Renal cortex interstitium (tissue), 11 donors: ENCODE measurements around the gene SLC2A14. TPM values are rescaled to one million over a fixed set of nuclear protein-coding genes. Genes with fewer than 3 reads are reported as not detected.
"Not testable (repeated sequence)": the region's sequence is repeated elsewhere in the genome, so short reads cannot be mapped to it uniquely, and the experiment has no call there.

Experiments
- DNase-seq, 11 donors: peaks; one replicate each; pipeline ENCODE4 v3.0.0-alpha.2; 2013; ENCODE audit warnings: low read depth in 9 of 11, low spot score in 4 of 11; ENCODE audit errors: extremely low read depth in 1 of 11
- polyA plus RNA-seq, 3 donors: library from polyadenylated mRNA; unstranded; fragments of 120-200 nt; gene quantifications; one replicate each; pipeline ENCODE4 v1.2.1, GENCODE V29; 2013; ENCODE audit not compliant: insufficient read length in 3 of 3

The SLC2A14 gene
- polyA plus RNA-seq, 3 donors, result 0.29 to 0.73 (median 0.46) TPM

DNA sequence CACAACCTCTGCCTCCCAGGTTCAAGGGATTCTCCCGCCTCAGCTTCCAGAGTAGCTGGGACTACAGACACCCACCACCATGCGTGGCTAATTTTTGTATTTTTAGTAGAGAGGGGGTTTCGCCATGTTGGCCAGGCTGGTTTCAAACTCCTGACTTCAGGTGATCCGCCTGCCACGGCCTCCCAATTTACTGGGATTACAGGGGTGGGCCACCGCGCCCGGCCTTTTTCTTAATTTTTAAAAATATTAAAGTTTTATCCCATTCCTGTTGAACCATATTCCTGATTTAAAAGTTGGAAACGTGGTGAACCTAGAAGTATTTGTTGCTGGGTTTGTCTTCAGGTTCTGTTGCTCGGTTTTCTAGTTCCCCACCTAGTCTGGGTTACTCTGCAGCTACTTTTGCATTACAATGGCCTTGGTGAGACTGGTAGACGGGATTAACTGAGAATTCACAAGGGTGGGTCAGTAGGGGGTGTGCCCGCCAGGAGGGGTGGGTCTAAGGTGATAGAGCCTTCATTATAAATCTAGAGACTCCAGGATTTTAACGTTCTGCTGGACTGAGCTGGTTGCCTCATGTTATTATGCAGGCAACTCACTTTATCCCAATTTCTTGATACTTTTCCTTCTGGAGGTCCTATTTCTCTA lies 83.7 kb downstream of the SLC2A14 start, which contains the start of gene NANOG:
Gene NANOG (plus strand): TSS at position 519 of the 645 bp plus-strand sequence. CDS start 213 bp downstream, outside the sequence.
- not testable (repeated sequence) for DNase-seq

DNA sequence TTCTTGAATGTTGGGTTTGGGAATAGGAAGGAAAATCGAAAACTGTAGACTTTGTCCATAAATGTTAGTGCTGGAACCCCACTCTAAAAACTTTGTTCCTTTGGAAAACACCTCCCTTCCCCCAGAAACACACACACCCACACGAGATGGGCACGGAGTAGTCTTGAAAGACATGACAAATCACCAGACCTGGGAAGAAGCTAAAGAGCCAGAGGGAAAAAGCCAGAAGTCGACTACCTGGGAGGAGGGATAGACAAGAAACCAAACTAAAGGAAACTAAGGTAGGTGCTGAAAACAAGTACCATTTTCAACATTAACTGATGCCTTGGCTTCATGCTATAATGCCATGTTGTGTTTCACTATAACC lies 84.4 kb downstream of the SLC2A14 start:
- DNase-seq, result no peak

GRCh38 chr12:7787574-7788293 lies 85.0 kb downstream of the SLC2A14 start:
- no peak for DNase-seq

DNA sequence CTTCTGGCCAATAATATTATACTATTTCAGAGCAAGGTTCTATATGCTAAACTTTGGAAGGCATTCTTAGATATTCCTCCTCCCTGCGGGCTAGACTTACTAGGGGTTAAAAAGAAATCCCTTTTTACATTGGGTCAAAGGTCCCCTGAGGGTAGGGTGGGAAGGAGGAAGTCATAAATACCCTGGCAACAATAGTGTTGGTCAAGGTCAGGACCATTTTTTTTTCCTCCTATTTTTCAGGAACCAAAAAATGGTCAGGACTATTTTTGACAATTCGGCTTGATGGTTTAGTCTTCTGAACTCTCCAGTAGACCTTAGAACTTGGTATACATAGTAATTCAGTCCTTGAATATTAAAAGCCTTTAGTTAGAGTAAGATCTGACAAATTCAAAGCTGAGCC lies 88.0 kb downstream of the SLC2A14 start:
- no peak for DNase-seq

DNA sequence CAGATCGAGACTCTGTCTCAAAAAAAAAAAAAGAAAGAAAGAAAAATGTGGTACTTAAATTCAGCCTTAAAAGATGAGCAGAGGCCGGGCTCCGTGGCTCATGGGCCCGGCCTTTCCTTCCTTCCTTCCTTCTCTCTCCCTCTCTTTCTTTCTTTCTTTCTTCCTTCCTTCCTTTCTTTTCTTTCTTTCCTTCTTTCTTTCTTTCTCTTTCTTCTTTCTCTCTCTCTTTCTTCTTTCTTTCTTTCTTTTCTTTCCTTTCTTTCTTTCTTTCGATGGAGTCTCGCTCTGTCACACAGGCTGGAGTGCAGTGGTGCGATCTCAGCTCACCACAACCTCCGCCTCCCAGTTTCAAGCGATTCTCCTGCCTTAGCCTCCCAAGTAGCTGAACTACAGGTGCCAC lies 89.3 kb downstream of the SLC2A14 start:
- not testable (repeated sequence) for DNase-seq

- no peak for DNase-seq
Observed at GRCh38 chr12:7782055-7782454, 90.7 kb downstream of the SLC2A14 start.

GRCh38 chr12:7781274-7781673 lies 91.4 kb downstream of the SLC2A14 start:
- DNase-seq, result no peak

- no peak for DNase-seq
Observed at GRCh38 chr12:7769999-7770398, 102.7 kb downstream of the SLC2A14 start.

Other genes starting within 250 kb of the SLC2A14 start
- gene APOBEC1, start 207.0 kb downstream of the SLC2A14 start, polyA plus RNA-seq, result not detected
- gene GDF3, start 177.1 kb downstream of the SLC2A14 start, polyA plus RNA-seq, result under 1 TPM; 0.20 to 0.83 (median 0.59) TPM
- gene DPPA3, start 161.5 kb downstream of the SLC2A14 start, polyA plus RNA-seq, result not detected
- gene CLEC4C, start 125.5 kb downstream of the SLC2A14 start, polyA plus RNA-seq, result under 1 TPM in 2 of 3 donors, not detected in 1; 0.15 to 0.16 TPM
- not detected for gene NANOGNB, start 107.7 kb downstream of the SLC2A14 start, polyA plus RNA-seq
- under 1 TPM; 0.16 to 0.53 (median 0.17) TPM for gene NANOG, start 83.5 kb downstream of the SLC2A14 start, polyA plus RNA-seq
- 10 to 100 TPM; 16.3 to 31.4 (median 25.3) TPM for gene SLC2A3, start 63.3 kb upstream of the SLC2A14 start, polyA plus RNA-seq
- gene FOXJ2, start 159.8 kb upstream of the SLC2A14 start, polyA plus RNA-seq, result 10 to 100 TPM; 22.0 to 24.8 (median 24.5) TPM
- gene C3AR1, start 193.4 kb upstream of the SLC2A14 start, polyA plus RNA-seq, result 1 to 10 TPM; 3.0 to 4.0 (median 3.1) TPM
- gene NECAP1, start 209.4 kb upstream of the SLC2A14 start, polyA plus RNA-seq, result 10 to 100 TPM; 26.4 to 35.4 (median 32.4) TPM